ENCODE results near the gene NUP205. TPM values are rescaled to one million over a fixed set of nuclear protein-coding genes. Genes with fewer than 3 reads are reported as not detected.
A peak's percentile ranks its signal among the peaks of the same experiment; 100 is the strongest.

Gene NUP205
- total and polyA plus RNA-seq, 4 experiments from 2014 or later: 29.2 to 73.8 (median 49.6) TPM

- intact Hi-C loops (cut with micrococcal nuclease): no loop called here
- Mint-ChIP-seq H3K27me3 (peaks cover 3 to 9% of the 10 kb centered on the region in 2 donors), H3K36me3 (no peaks in the 10 kb centered on the region), H3K27ac (peak overlapping the region in 1 of 7 donors; percentile 20), H3K4me1 (no peaks in the 10 kb centered on the region), H3K4me3 (no peak overlapping the region), H3K9me3 (no peaks in the 10 kb centered on the region)
- ChIA-PET CTCF (ENCODE audit: partially characterized antibody) (no interaction called here), POLR2A (ENCODE audit: partially characterized antibody) (no interaction called here)
- no peaks in the 10 kb centered on the region for H3K27me3 ChIP-seq (ENCODE audit: insufficient read depth, low read length)
- no peaks in the 10 kb centered on the region for H3K9me3 ChIP-seq (ENCODE audit: control insufficient read depth in 1 of 2, low read length in 2 of 2)
- no peak for DNase-seq
- H3K4me1 ChIP-seq (ENCODE audit: insufficient read depth, low read length): no peaks in the 10 kb centered on the region
- no peaks in the 10 kb centered on the region for H3K36me3 ChIP-seq (ENCODE audit: insufficient read depth, low read length)
- H3K27ac ChIP-seq (ENCODE audit: low read depth, low read length): no peak overlapping the region
- no peak overlapping the region for H3K4me3 ChIP-seq (ENCODE audit: low read length in 2 of 2)
These were observed 16.7 kb upstream of the NUP205 start for GRCh38 chr7:135541029-135541428.

- no peaks in the 10 kb centered on the region for H3K4me1 ChIP-seq (ENCODE audit: insufficient read depth, low read length)
- Mint-ChIP-seq H3K27me3 (peaks cover 7 to 9% of the 10 kb centered on the region in 2 donors), H3K36me3 (no peaks in the 10 kb centered on the region), H3K4me3 (no peak overlapping the region), H3K4me1 (no peaks in the 10 kb centered on the region), H3K9me3 (peaks cover 0 to 2% (median 0%) of the 10 kb centered on the region in 8 donors), H3K27ac (no peak overlapping the region)
- intact Hi-C loops (cut with micrococcal nuclease): no loop called here
- ChIA-PET POLR2A (ENCODE audit: partially characterized antibody) (no interaction called here), CTCF (ENCODE audit: partially characterized antibody) (interaction anchor here (0.8 kb wide), 1 partner anchor 100 kb away, joined by 3 read pairs; no protein-coding TSS in a partner anchor)
- DNase-seq: no peak
- H3K4me3 ChIP-seq (ENCODE audit: low read length in 2 of 2): no peak overlapping the region
- no peaks in the 10 kb centered on the region for H3K36me3 ChIP-seq (ENCODE audit: insufficient read depth, low read length)
- no peaks in the 10 kb centered on the region for H3K9me3 ChIP-seq (ENCODE audit: control insufficient read depth in 1 of 2, low read length in 2 of 2)
- H3K27ac ChIP-seq (ENCODE audit: low read depth, low read length): no peak overlapping the region
- no peaks in the 10 kb centered on the region for H3K27me3 ChIP-seq (ENCODE audit: insufficient read depth, low read length)
These were observed 7.5 kb upstream of the NUP205 start for GRCh38 chr7:135550196-135550595.

GRCh38 chr7:135552148-135552547, 5.6 kb upstream of the NUP205 start:
- no peaks in the 10 kb centered on the region for H3K4me1 Mint-ChIP-seq
- POLR2A ChIA-PET (ENCODE audit: partially characterized antibody): no interaction called here

GRCh38 chr7:135553346-135553745, 4.4 kb upstream of the NUP205 start:
- DNase-seq: no peak
- intact Hi-C loops (cut with micrococcal nuclease): no loop called here
- POLR2A ChIA-PET (ENCODE audit: partially characterized antibody): no interaction called here
- Mint-ChIP-seq H3K27me3 (peaks cover 4 to 7% of the 10 kb centered on the region in 2 donors), H3K4me1 (no peaks in the 10 kb centered on the region), H3K4me3 (no peak overlapping the region), H3K27ac (no peak overlapping the region), H3K36me3 (no peaks in the 10 kb centered on the region), H3K9me3 (peaks cover 0 to 2% (median 0%) of the 10 kb centered on the region in 8 donors)
- Histone ChIP-seq H3K4me3 (ENCODE audit: low read length in 2 of 2) (no peak overlapping the region), H3K4me1 (ENCODE audit: insufficient read depth, low read length) (no peaks in the 10 kb centered on the region), H3K27ac (ENCODE audit: low read depth, low read length) (no peak overlapping the region), H3K27me3 (ENCODE audit: insufficient read depth, low read length) (no peaks in the 10 kb centered on the region), H3K9me3 (ENCODE audit: control insufficient read depth in 1 of 2, low read length in 2 of 2) (no peaks in the 10 kb centered on the region), H3K36me3 (ENCODE audit: insufficient read depth, low read length) (no peaks in the 10 kb centered on the region)
- CTCF ChIA-PET (ENCODE audit: partially characterized antibody): no interaction called here

More at GRCh38 chr7:135552148-135552547, 5.6 kb upstream of the NUP205 start:
- H3K9me3 Mint-ChIP-seq: peaks cover 0 to 2% (median 0%) of the 10 kb centered on the region in 8 donors
- no peak overlapping the region for H3K27ac Mint-ChIP-seq
- CTCF ChIA-PET (ENCODE audit: partially characterized antibody): interaction anchor here (1.2 kb wide), 1 partner anchor 93 kb away, joined by 4 read pairs; no protein-coding TSS in a partner anchor
- Histone ChIP-seq H3K27ac (ENCODE audit: low read depth, low read length) (no peak overlapping the region), H3K9me3 (ENCODE audit: control insufficient read depth in 1 of 2, low read length in 2 of 2) (no peaks in the 10 kb centered on the region), H3K36me3 (ENCODE audit: insufficient read depth, low read length) (no peaks in the 10 kb centered on the region), H3K27me3 (ENCODE audit: insufficient read depth, low read length) (no peaks in the 10 kb centered on the region), H3K4me3 (ENCODE audit: low read length in 2 of 2) (no peak overlapping the region), H3K4me1 (ENCODE audit: insufficient read depth, low read length) (no peaks in the 10 kb centered on the region)
- no peak overlapping the region for H3K4me3 Mint-ChIP-seq
- no peaks in the 10 kb centered on the region for H3K36me3 Mint-ChIP-seq
- peaks cover 7 to 9% of the 10 kb centered on the region in 2 donors for H3K27me3 Mint-ChIP-seq
- intact Hi-C loops (cut with micrococcal nuclease): no loop called here
- no peak for DNase-seq

- H3K4me1 Mint-ChIP-seq: peaks cover 17 to 23% (median 19%) of the 10 kb centered on the region in 4 donors
- Histone ChIP-seq H3K9me3 (ENCODE audit: control insufficient read depth in 1 of 2, low read length in 2 of 2) (no peaks in the 10 kb centered on the region), H3K27me3 (ENCODE audit: insufficient read depth, low read length) (no peaks in the 10 kb centered on the region), H3K27ac (ENCODE audit: low read depth, low read length) (peak overlapping the region; percentile 92), H3K4me3 (ENCODE audit: low read length in 2 of 2) (peak overlapping the region; percentile 92 to 96), H3K36me3 (ENCODE audit: insufficient read depth, low read length) (no peaks in the 10 kb centered on the region), H3K4me1 (ENCODE audit: insufficient read depth, low read length) (peaks cover 24% of the 10 kb centered on the region)
- peak; percentile 68 to 80 (median 70) for DNase-seq
- no peak overlapping the region for H3K27ac Mint-ChIP-seq
- peaks cover 0 to 2% of the 10 kb centered on the region in 2 donors for H3K27me3 Mint-ChIP-seq
- H3K9me3 Mint-ChIP-seq: no peaks in the 10 kb centered on the region
- intact Hi-C loops (cut with micrococcal nuclease): loop anchor here (1.0 to 2.0 kb wide), 3 partner anchors 144 to 419 kb away; partner anchors contain the start of gene MTPN
- H3K36me3 Mint-ChIP-seq: peaks cover 7 to 10% of the 10 kb centered on the region in 2 donors
- H3K4me3 Mint-ChIP-seq: no peak overlapping the region
- CTCF ChIA-PET (ENCODE audit: partially characterized antibody): interaction anchor here (0.7 to 4.7 kb wide), 12 partner anchors 11 to 284 kb away, joined by 3 to 23 read pairs (median 4); no protein-coding TSS in a partner anchor
- POLR2A ChIA-PET (ENCODE audit: partially characterized antibody): interaction anchor here (1.1 to 2.8 kb wide), 5 partner anchors 19 to 347 kb away, joined by 3 to 18 read pairs (median 4); partner anchors contain the start of genes CNOT4, STMP1 and WDR91
These were observed 635 bp downstream of the NUP205 start for GRCh38 chr7:135558337-135558767.

GRCh38 chr7:135558881-135559280, 1.2 kb downstream of the NUP205 start:
- intact Hi-C loops (cut with micrococcal nuclease): loop anchor here (1.0 to 2.0 kb wide), 3 partner anchors 144 to 418 kb away; partner anchors contain the start of gene MTPN
- H3K36me3 ChIP-seq (ENCODE audit: insufficient read depth, low read length): no peaks in the 10 kb centered on the region
- DNase-seq: no peak
- H3K4me1 Mint-ChIP-seq: peaks cover 17 to 23% (median 19%) of the 10 kb centered on the region in 4 donors
- peaks cover 24% of the 10 kb centered on the region for H3K4me1 ChIP-seq (ENCODE audit: insufficient read depth, low read length)
- H3K27ac ChIP-seq (ENCODE audit: low read depth, low read length): peak overlapping the region; percentile 92
- no peak overlapping the region for H3K27ac Mint-ChIP-seq
- ChIA-PET CTCF (ENCODE audit: partially characterized antibody) (interaction anchor here (0.7 to 4.7 kb wide), 10 partner anchors 11 to 284 kb away, joined by 3 to 23 read pairs (median 4); no protein-coding TSS in a partner anchor), POLR2A (ENCODE audit: partially characterized antibody) (interaction anchor here (1.6 to 2.8 kb wide), 3 partner anchors 49 to 348 kb away, joined by 3 to 18 read pairs (median 7); partner anchors contain the start of genes CNOT4, STMP1 and WDR91)
- no peaks in the 10 kb centered on the region for H3K27me3 ChIP-seq (ENCODE audit: insufficient read depth, low read length)
- H3K9me3 Mint-ChIP-seq: no peaks in the 10 kb centered on the region
- H3K4me3 ChIP-seq (ENCODE audit: low read length in 2 of 2): peak overlapping the region; percentile 92 to 96
- no peak overlapping the region for H3K4me3 Mint-ChIP-seq
- peaks cover 0 to 2% of the 10 kb centered on the region in 2 donors for H3K27me3 Mint-ChIP-seq
- H3K36me3 Mint-ChIP-seq: peaks cover 9 to 10% of the 10 kb centered on the region in 2 donors
- no peaks in the 10 kb centered on the region for H3K9me3 ChIP-seq (ENCODE audit: control insufficient read depth in 1 of 2, low read length in 2 of 2)

- intact Hi-C loops (cut with micrococcal nuclease): no loop called here
- Histone ChIP-seq H3K4me1 (ENCODE audit: insufficient read depth, low read length) (peaks cover 24% of the 10 kb centered on the region), H3K36me3 (ENCODE audit: insufficient read depth, low read length) (no peaks in the 10 kb centered on the region), H3K27me3 (ENCODE audit: insufficient read depth, low read length) (no peaks in the 10 kb centered on the region), H3K27ac (ENCODE audit: low read depth, low read length) (no peak overlapping the region), H3K9me3 (ENCODE audit: control insufficient read depth in 1 of 2, low read length in 2 of 2) (no peaks in the 10 kb centered on the region), H3K4me3 (ENCODE audit: low read length in 2 of 2) (no peak overlapping the region)
- Mint-ChIP-seq H3K27ac (peak overlapping the region; percentile 1 to 72 (median 30)), H3K9me3 (no peaks in the 10 kb centered on the region), H3K4me1 (peaks cover 19 to 33% (median 20%) of the 10 kb centered on the region in 4 donors), H3K4me3 (peak overlapping the region in 2 of 8 donors; percentile 3 to 57), H3K27me3 (no peaks in the 10 kb centered on the region), H3K36me3 (peaks cover 10% of the 10 kb centered on the region in 2 donors)
- ChIA-PET POLR2A (ENCODE audit: partially characterized antibody) (no interaction called here), CTCF (ENCODE audit: partially characterized antibody) (interaction anchor here (1.0 to 4.7 kb wide), 4 partner anchors 9 to 286 kb away, joined by 3 to 23 read pairs (median 7); no protein-coding TSS in a partner anchor)
- DNase-seq: no peak
These were observed 2.9 kb downstream of the NUP205 start for GRCh38 chr7:135560631-135561030.

All from CD4-positive, alpha-beta memory T cell (primary cell).